Activated naive CD4-positive, alpha-beta T cell treated with anti-CD3 and anti-CD28 coated beads, Interleukin-2, amount 50 U/mL, for 16 hours (primary cell): ENCODE results near the gene GLI3.

Experiments
- DNase-seq: peaks from one replicate; pipeline ENCODE4 v3.0.0-alpha.2; 2020

The GLI3 gene

GRCh38 chr7:41912851-41913567 is 324.0 kb downstream of the GLI3 start:
- DNase-seq: no peak

GRCh38 chr7:41912426-41912825 is 324.6 kb downstream of the GLI3 start:
- no peak for DNase-seq

GRCh38 chr7:41911792-41912191 is 325.2 kb downstream of the GLI3 start:
- no peak for DNase-seq
